CD4-positive, alpha-beta T cell treated with Interleukin-6 at 100 ng/mL for 8 hours (primary cell): ENCODE measurements around the gene ARHGAP22.

Experiments
- DNase-seq: peaks from one replicate; pipeline ENCODE4 v3.0.0-alpha.2; 2020; ENCODE audit warnings: mixed read lengths, low spot score

The ARHGAP22 gene

GRCh38 chr10:48533540-48533939 is 71.3 kb downstream of the ARHGAP22 start:
- no peak for DNase-seq

DNA sequence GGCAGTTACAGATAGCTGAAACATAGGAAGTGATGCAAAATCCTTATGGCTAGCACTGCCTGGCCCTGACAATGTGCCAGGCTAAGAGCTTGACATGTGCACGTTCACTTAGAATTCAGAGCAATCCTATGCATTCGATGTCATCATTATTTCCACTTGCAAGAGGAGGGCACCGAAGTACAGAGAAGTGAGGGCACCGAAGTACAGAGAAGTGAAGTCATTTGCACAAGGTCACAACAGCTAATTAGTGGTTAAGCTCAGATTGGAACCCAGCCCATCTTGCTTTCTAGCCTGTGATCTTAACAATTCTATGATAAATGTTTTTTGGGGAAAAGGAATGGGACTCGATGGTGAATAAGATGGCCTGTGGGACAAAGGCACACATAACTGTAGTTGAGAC is 73.4 kb downstream of the ARHGAP22 start:
- no peak for DNase-seq

GRCh38 chr10:48529331-48529730 is 75.5 kb downstream of the ARHGAP22 start:
- DNase-seq = no peak

- DNase-seq = no peak
Measured at GRCh38 chr10:48527756-48528155, 77.1 kb downstream of the ARHGAP22 start.

DNA sequence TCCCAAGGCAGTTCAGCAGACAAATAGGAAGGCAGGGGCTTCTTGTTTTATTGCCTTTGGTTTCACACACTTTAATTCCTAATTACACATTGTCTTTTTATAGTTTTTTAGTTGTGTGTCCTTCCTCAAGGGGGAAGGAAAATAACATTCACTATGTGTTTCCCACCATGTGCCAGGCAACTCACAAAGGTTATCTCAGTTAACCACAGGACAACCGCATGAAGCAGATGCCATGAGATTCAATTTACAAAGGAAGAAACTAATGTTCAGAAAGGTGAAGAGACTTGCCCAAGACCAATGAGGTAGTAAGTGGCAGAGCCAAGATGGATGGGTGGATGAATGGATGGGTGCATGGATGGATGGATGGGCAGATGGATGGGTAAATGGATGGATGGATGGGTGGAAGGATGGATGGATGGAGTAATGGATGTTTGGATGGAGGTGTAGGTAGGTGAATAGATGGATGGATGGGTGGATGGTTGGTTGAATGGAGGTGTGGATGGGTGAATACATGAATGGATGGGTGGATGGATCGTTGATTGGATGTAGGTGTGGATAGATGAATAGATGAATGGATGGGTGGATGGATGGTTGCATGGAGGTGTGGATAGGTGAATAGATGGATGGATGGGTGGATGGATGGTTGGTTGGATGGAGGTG is 77.9 kb downstream of the ARHGAP22 start:
- no peak for DNase-seq

- no peak for DNase-seq
Measured at GRCh38 chr10:48526011-48526821, 78.7 kb downstream of the ARHGAP22 start.

DNA sequence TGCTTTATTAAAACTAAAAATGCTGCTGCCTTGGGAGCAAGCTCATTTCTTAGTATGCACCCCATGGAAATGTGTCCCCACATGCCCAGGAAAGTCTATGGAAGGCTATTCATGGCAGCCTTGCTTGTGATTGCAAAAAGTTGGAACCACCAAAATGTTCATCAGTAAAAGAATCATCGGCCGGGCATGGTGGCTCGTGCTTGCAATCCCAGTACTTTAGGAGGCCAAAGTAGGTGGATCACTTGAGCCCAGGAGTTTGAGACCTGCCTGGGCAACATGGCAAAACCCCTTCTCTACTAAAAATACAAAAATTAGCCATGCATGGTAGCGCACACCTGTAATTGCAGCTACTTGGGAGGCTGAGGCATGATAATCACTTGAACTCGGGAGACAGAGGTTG is 79.8 kb downstream of the ARHGAP22 start:
- no peak for DNase-seq

DNA sequence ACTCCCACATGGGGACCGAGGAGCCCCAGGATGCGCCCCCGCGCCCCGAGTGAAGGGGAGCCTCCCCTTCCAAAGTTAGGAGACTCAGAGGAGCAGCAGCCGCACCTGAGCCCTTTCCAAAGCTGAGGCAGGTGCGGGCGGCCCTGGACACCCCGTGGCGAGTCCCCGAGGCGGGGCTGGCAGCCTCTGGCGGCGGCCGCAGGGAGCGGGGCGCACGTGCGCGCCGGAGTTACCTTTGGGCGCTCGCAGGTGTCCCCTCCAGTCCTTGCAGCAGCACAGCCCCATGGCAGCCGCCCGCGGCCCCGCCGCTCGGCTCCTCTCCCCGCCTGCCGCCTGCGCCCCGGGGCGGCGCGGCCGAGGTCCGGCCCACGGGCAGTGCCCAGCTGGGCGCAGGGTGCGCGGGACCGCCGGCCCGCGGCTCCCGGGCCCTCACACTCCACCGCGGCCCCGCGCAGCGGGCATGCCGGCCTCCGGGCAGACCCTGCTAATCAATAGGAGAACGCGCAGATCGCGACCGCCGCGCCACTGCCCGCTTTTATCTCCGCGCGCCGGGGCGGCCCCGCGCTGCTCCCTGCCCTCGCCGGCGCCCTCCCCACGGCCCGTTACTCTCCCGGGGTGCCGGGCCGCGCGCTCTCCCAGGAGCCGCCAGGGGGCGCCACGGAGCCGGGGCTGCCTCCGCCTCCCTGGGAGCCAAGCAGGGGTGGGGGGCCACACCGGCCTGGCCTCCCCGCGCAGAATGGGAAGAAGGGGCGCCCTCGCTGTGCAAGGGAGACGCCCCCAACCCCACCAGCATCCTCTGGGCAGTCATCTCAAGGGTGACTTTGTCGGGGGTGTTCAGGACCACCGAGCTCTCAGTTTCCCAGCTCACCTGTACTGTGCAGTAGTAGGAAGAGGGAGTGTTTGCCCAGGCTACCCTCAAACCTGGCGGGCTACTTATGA is 80.8 kb downstream of the ARHGAP22 start:
- no peak for DNase-seq

DNA sequence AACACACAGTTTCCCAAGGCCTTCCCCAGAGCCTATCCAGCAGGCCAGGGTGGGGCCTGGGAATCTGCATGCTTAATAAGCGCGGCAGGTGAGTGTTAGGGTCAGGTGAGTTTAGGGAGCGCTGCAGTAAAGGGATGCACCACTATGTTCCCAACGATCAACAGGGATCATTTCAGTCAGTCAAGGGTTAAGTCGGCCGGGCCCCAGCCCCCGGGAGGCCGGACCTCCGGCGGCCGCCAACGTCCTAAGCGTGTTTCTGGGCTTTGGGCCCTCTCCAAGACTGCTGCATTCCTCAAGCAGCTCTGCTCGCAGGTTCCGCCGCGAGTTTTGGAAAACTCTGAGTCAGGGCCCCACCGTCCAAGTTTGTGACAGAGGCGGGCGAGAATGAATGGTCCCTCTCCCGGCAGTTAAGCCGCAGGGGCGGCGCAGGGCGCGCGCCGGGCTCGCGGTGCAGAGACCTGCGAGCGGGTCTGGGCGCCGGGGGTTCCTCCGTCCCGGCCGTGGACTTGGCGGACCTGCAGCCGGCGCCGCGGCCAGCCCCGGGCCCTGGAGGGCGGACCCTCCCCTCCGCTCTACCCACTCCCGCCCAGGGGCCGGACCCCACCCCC is 81.6 kb downstream of the ARHGAP22 start:
- no peak for DNase-seq

DNA sequence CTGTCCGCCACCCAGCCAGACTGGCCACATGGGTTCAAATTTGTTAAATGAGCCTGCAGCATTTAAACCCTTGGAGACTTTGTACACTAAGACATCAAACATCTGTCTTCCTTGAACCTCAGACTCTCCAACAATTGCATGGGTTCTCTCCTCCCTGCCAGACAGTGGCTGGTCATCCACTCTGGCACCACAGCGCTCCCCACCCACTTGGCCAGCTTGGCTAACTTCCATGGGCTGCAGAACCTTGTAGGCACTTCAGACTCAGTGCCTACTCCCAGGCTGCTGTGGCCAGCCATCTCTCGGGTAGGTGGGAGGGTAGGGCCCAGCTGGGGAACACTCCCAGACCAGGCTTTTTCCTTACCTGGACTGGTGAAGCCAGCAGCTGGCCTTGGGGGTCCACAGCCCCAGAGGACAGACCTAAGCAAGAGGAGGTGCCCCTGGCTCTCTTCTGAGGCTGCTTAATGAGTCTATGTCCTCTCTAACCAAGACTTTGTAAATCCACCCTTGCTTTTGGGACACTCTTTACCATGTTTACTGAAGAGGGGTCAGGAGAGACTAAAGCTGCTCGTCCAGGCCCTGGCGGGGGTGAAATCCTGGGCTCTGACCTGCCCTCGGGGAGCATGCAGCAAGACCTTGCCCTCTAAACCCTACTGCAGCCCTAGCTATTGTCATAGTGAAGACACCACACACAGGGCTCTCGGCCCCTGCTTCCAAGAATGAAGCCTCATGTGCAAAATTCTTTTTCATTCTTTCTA is 82.7 kb downstream of the ARHGAP22 start:
- no peak for DNase-seq

DNA sequence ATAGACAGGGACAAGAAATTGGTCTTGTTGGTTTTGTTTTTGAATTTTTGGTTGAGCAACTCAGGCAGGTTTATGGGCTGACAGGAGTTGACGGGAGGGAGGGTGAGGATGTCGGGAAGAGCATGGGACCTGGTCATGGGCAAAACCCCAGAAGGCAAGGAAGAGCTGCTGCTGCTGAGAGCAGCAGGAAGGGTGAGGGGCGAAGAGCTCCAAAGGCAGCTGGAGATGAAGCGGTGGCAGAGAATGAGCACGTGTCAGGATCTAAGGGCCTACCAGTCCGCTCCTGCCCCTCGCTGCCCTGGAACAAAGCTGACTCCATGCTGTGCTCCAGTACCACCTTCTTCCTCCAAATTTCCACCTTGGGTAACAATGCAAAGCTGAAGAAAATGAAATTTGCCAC is 84.3 kb downstream of the ARHGAP22 start:
- no peak for DNase-seq

GRCh38 chr10:48520184-48520506 is 84.7 kb downstream of the ARHGAP22 start:
- DNase-seq = no peak

GRCh38 chr10:48519481-48520183 is 85.2 kb downstream of the ARHGAP22 start:
- no peak for DNase-seq

- no peak for DNase-seq
Measured at GRCh38 chr10:48518986-48519385, 85.9 kb downstream of the ARHGAP22 start.

GRCh38 chr10:48517911-48518811 is 86.7 kb downstream of the ARHGAP22 start:
- no peak for DNase-seq

GRCh38 chr10:48517482-48517881 is 87.4 kb downstream of the ARHGAP22 start:
- DNase-seq = no peak

GRCh38 chr10:48516911-48517310 is 88.0 kb downstream of the ARHGAP22 start:
- DNase-seq = no peak

GRCh38 chr10:48514916-48515315 is 90.0 kb downstream of the ARHGAP22 start:
- DNase-seq = no peak

GRCh38 chr10:48514255-48514654 is 90.6 kb downstream of the ARHGAP22 start:
- no peak for DNase-seq

GRCh38 chr10:48512861-48513260 is 92.0 kb downstream of the ARHGAP22 start:
- DNase-seq = no peak
